Stimulated activated naive B cell treated with anti-CD40 and anti-IgM and Interleukin-4, amounts not matched to agents 10 μg/mL and 1 μg/mL and 100 μg/mL, for 72 hours (primary cell): ENCODE measurements around the gene NAA16.
"Not testable (repeated sequence)": the region's sequence is repeated elsewhere in the genome, so short reads cannot be mapped to it uniquely, and the experiment has no call there.

Experiments
- ATAC-seq, 2 donors: fragments of 150-1000 bp; cut with Tn5 transposase; replicated peaks; 2 replicates each; pipeline ENCODE4 v1.10.0; 2021; ENCODE audit warnings: moderate library complexity in 1 of 2
- DNase-seq: peaks from one replicate; pipeline ENCODE4 v3.0.0; 2021
- H3K27ac Mint-ChIP-seq: one replicate; pipeline ENCODE4 v1.8.0; 2022; ENCODE audit warnings: mild to moderate bottlenecking, mixed read lengths
- H3K27me3 Mint-ChIP-seq, 2 donors: one replicate each; pipeline ENCODE4 v1.8.0; 2022; ENCODE audit warnings: mixed read lengths in 2 of 2
- H3K36me3 Mint-ChIP-seq, 2 donors: one replicate each; pipeline ENCODE4 v1.8.0; 2022; ENCODE audit warnings: mixed read lengths in 2 of 2, mild to moderate bottlenecking in 1 of 2
- H3K4me1 Mint-ChIP-seq, 2 donors: one replicate each; pipeline ENCODE4 v1.8.0; 2022; ENCODE audit warnings: mixed read lengths in 2 of 2, mild to moderate bottlenecking in 1 of 2
- H3K4me3 Mint-ChIP-seq, 2 donors: one replicate each; pipeline ENCODE4 v1.8.0; 2022; ENCODE audit warnings: mild to moderate bottlenecking in 2 of 2, mixed read lengths in 2 of 2, moderate library complexity in 1 of 2
- H3K9me3 Mint-ChIP-seq, 2 donors: one replicate each; pipeline ENCODE4 v1.8.0; 2022; ENCODE audit warnings: mixed read lengths in 2 of 2, mild to moderate bottlenecking in 1 of 2

Gene NAA16

GRCh38 chr13:41419206-41419605 is 108.1 kb downstream of the NAA16 start:
- Mint-ChIP-seq H3K4me3 (no peak overlapping the region), H3K36me3 (no peaks in the 10 kb centered on the region), H3K27ac (no peak overlapping the region), H3K4me1 (no peaks in the 10 kb centered on the region), H3K9me3 (no peaks in the 10 kb centered on the region), H3K27me3 (peaks cover 5 to 8% of the 10 kb centered on the region in 2 donors)
- no peak for DNase-seq
- ATAC-seq: no peak

- no peak for ATAC-seq
- no peaks in the 10 kb centered on the region for H3K9me3 Mint-ChIP-seq
- no peaks in the 10 kb centered on the region for H3K4me1 Mint-ChIP-seq
- H3K27ac Mint-ChIP-seq: no peak overlapping the region
- no peak for DNase-seq
- H3K36me3 Mint-ChIP-seq: no peaks in the 10 kb centered on the region
- peaks cover 5 to 12% of the 10 kb centered on the region in 2 donors for H3K27me3 Mint-ChIP-seq
- no peak overlapping the region for H3K4me3 Mint-ChIP-seq
Measured at GRCh38 chr13:41420146-41420545, 109.1 kb downstream of the NAA16 start.

- not testable (repeated sequence) for H3K4me3 Mint-ChIP-seq, H3K27ac Mint-ChIP-seq, H3K4me1 Mint-ChIP-seq, DNase-seq, H3K36me3 Mint-ChIP-seq, ATAC-seq, H3K9me3 Mint-ChIP-seq
- peaks cover 13 to 20% of the 10 kb centered on the region in 2 donors for H3K27me3 Mint-ChIP-seq
Measured at GRCh38 chr13:41421330-41421729, 110.3 kb downstream of the NAA16 start.

- not testable (repeated sequence) for H3K4me3 Mint-ChIP-seq, H3K4me1 Mint-ChIP-seq, ATAC-seq, H3K36me3 Mint-ChIP-seq, DNase-seq, H3K9me3 Mint-ChIP-seq, H3K27ac Mint-ChIP-seq
- H3K27me3 Mint-ChIP-seq: peaks cover 13 to 20% of the 10 kb centered on the region in 2 donors
Measured at GRCh38 chr13:41421983-41422382, 110.9 kb downstream of the NAA16 start.

- H3K9me3 Mint-ChIP-seq, DNase-seq, H3K27ac Mint-ChIP-seq, ATAC-seq, H3K36me3 Mint-ChIP-seq, H3K4me1 Mint-ChIP-seq, H3K4me3 Mint-ChIP-seq: not testable (repeated sequence)
- peaks cover 25 to 32% of the 10 kb centered on the region in 2 donors for H3K27me3 Mint-ChIP-seq
Measured at GRCh38 chr13:41423259-41423658, 112.2 kb downstream of the NAA16 start.

- ATAC-seq, H3K9me3 Mint-ChIP-seq, H3K4me3 Mint-ChIP-seq, H3K36me3 Mint-ChIP-seq, DNase-seq, H3K27ac Mint-ChIP-seq, H3K4me1 Mint-ChIP-seq: not testable (repeated sequence)
- H3K27me3 Mint-ChIP-seq: peaks cover 25 to 33% of the 10 kb centered on the region in 2 donors
Measured at GRCh38 chr13:41424675-41425074, 113.6 kb downstream of the NAA16 start.

- no peaks in the 10 kb centered on the region for H3K9me3 Mint-ChIP-seq
- peaks cover 8% of the 10 kb centered on the region in 2 donors for H3K4me1 Mint-ChIP-seq
- no peak overlapping the region for H3K4me3 Mint-ChIP-seq
- peaks cover 25 to 29% of the 10 kb centered on the region in 2 donors for H3K27me3 Mint-ChIP-seq
- no peak overlapping the region for H3K27ac Mint-ChIP-seq
- no peaks in the 10 kb centered on the region for H3K36me3 Mint-ChIP-seq
- ATAC-seq: no peak
- no peak for DNase-seq
Measured at GRCh38 chr13:41426047-41426446, 115.0 kb downstream of the NAA16 start.
